ENCODE results near the gene STAB1.

STAB1 gene

GRCh38 chr3:52494886-52495495 lies at the start of gene STAB1:
Gene STAB1 (plus strand): TSS chr3:52495338. CDS start chr3:52495414, 76 bp downstream.
- DNase-seq, result no peak

GRCh38 chr3:52446042-52446441 lies 49.1 kb upstream of the STAB1 start:
- DNase-seq, result no peak

- DNase-seq, result peak; percentile 40
Measured at GRCh38 chr3:52446631-52447511, 48.3 kb upstream of the STAB1 start.

GRCh38 chr3:52447512-52448355 lies 47.4 kb upstream of the STAB1 start:
- no peak for DNase-seq

GRCh38 chr3:52450489-52451236 lies 44.5 kb upstream of the STAB1 start:
- DNase-seq, result no peak

GRCh38 chr3:52451237-52452083 lies 43.7 kb upstream of the STAB1 start:
- no peak for DNase-seq

GRCh38 chr3:52452126-52452525 lies 43.0 kb upstream of the STAB1 start:
- DNase-seq, result no peak

- DNase-seq, result no peak
Measured at GRCh38 chr3:52452570-52453221, 42.4 kb upstream of the STAB1 start.

- DNase-seq, result peak; percentile 2
Measured at GRCh38 chr3:52453496-52454249, 41.5 kb upstream of the STAB1 start, which contains the start of gene TNNC1. Gene TNNC1 (minus strand): TSS chr3:52454041. CDS start chr3:52454015, 26 bp downstream.

GRCh38 chr3:52454250-52454937 lies 40.7 kb upstream of the STAB1 start:
- no peak for DNase-seq

- DNase-seq, result no peak
Measured at GRCh38 chr3:52454938-52455282, 40.2 kb upstream of the STAB1 start.

GRCh38 chr3:52455283-52456168 lies 39.6 kb upstream of the STAB1 start, which contains the start of gene NISCH:
Gene NISCH (plus strand): TSS chr3:52455604. CDS start chr3:52455642, 38 bp downstream.
- peak; percentile 83 for DNase-seq

- no peak for DNase-seq
Measured at GRCh38 chr3:52456169-52456799, 38.9 kb upstream of the STAB1 start.

- DNase-seq, result no peak
Measured at GRCh38 chr3:52456800-52457183, 38.3 kb upstream of the STAB1 start.

GRCh38 chr3:52458031-52458760 lies 36.9 kb upstream of the STAB1 start:
- no peak for DNase-seq

- no peak for DNase-seq
Measured at GRCh38 chr3:52458770-52459545, 36.2 kb upstream of the STAB1 start.
